HG02610 (cell line): Measurements from ENCODE around the gene MT1M.
"Not testable (repeated sequence)": the region's sequence is repeated elsewhere in the genome, so short reads cannot be mapped to it uniquely, and the experiment has no call there.

Experiments used
- ATAC-seq: cut with Tn5 transposase; IDR thresholded peaks from one replicate; pipeline ENCODE4 v1.9.1; 2021; ENCODE audit warnings: mild to moderate bottlenecking, moderate library complexity; ENCODE audit not compliant: unreplicated experiment

The MT1M gene

GRCh38 chr16:56645838-56646237, 13.4 kb downstream of the MT1M start:
- ATAC-seq = no peak

- ATAC-seq = no peak
Measured at GRCh38 chr16:56647641-56648431, 15.4 kb downstream of the MT1M start.

- no peak for ATAC-seq
Measured at GRCh38 chr16:56649271-56649670, 16.8 kb downstream of the MT1M start.

GRCh38 chr16:56649820-56650219, 17.4 kb downstream of the MT1M start:
- ATAC-seq = no peak

GRCh38 chr16:56651586-56651985, 19.1 kb downstream of the MT1M start, which contains the start of gene MT1B:
MT1B (plus strand) TSS chr16:56651886; CDS start chr16:56651954, 68 bp downstream.
- no peak for ATAC-seq

- ATAC-seq = no peak
Measured at GRCh38 chr16:56652600-56652999, 20.1 kb downstream of the MT1M start.

- ATAC-seq = no peak
Measured at GRCh38 chr16:56653218-56653617, 20.8 kb downstream of the MT1M start.

GRCh38 chr16:56657555-56658326, 25.3 kb downstream of the MT1M start, which contains the start of gene MT1F:
MT1F (plus strand) TSS chr16:56657959; CDS start chr16:56658059, 100 bp downstream.
- ATAC-seq = no peak

- ATAC-seq = no peak
Measured at GRCh38 chr16:56658327-56658875, 25.9 kb downstream of the MT1M start.

GRCh38 chr16:56662357-56663354, 30.2 kb downstream of the MT1M start:
- no peak for ATAC-seq

- ATAC-seq = no peak
Measured at GRCh38 chr16:56664506-56664905, 32.0 kb downstream of the MT1M start.

GRCh38 chr16:56665286-56666261, 33.1 kb downstream of the MT1M start:
- not testable (repeated sequence) for ATAC-seq

GRCh38 chr16:56667581-56668571, 35.4 kb downstream of the MT1M start, which contains the start of gene MT1G:
MT1G (minus strand) TSS chr16:56668065; CDS start chr16:56667993, 72 bp downstream.
- ATAC-seq = no peak

GRCh38 chr16:56669005-56669839, 36.8 kb downstream of the MT1M start, which contains the start of gene MT1H:
MT1H (plus strand) TSS chr16:56669814; CDS start chr16:56669885, 71 bp downstream.
- no peak for ATAC-seq

- ATAC-seq = no peak
Measured at GRCh38 chr16:56669840-56670619, 37.6 kb downstream of the MT1M start.

- no peak for ATAC-seq
Measured at GRCh38 chr16:56670620-56670934, 38.1 kb downstream of the MT1M start.
